HUES6 (cell line): ENCODE measurements around the gene TRMT112.
A peak's percentile ranks its signal among the peaks of the same experiment; 100 is the strongest.
"Not testable (repeated sequence)": the region's sequence is repeated elsewhere in the genome, so short reads cannot be mapped to it uniquely, and the experiment has no call there.

Experiments used
- H3K27ac ChIP-seq: 2 replicates; pipeline ENCODE4 v1.7.0; 2013; ENCODE audit warnings: low read depth, mild to moderate bottlenecking, low read length, inconsistent platforms
- H3K27me3 ChIP-seq: 2 replicates; pipeline ENCODE4 v1.6.1; 2013; ENCODE audit warnings: low read length; ENCODE audit not compliant: control insufficient read depth, insufficient read depth
- H3K36me3 ChIP-seq: 2 replicates; pipeline ENCODE4 v1.6.1; 2013; ENCODE audit warnings: low read length; ENCODE audit not compliant: control insufficient read depth, insufficient read depth
- H3K4me1 ChIP-seq: 2 replicates; pipeline ENCODE4 v1.6.1; 2013; ENCODE audit warnings: low read length; ENCODE audit not compliant: control insufficient read depth, insufficient read depth
- H3K4me3 ChIP-seq: 2 replicates; pipeline ENCODE4 v1.5.1; 2013; ENCODE audit warnings: low read depth, low read length
- H3K9ac ChIP-seq: one replicate; pipeline ENCODE4 v1.6.1; 2013; ENCODE audit warnings: mild to moderate bottlenecking, low read length
- H3K9me3 ChIP-seq: 2 replicates; pipeline ENCODE4 v1.6.1; 2013; ENCODE audit warnings: low read depth, low read length; ENCODE audit not compliant: control insufficient read depth, insufficient read depth

TRMT112 gene

DNA sequence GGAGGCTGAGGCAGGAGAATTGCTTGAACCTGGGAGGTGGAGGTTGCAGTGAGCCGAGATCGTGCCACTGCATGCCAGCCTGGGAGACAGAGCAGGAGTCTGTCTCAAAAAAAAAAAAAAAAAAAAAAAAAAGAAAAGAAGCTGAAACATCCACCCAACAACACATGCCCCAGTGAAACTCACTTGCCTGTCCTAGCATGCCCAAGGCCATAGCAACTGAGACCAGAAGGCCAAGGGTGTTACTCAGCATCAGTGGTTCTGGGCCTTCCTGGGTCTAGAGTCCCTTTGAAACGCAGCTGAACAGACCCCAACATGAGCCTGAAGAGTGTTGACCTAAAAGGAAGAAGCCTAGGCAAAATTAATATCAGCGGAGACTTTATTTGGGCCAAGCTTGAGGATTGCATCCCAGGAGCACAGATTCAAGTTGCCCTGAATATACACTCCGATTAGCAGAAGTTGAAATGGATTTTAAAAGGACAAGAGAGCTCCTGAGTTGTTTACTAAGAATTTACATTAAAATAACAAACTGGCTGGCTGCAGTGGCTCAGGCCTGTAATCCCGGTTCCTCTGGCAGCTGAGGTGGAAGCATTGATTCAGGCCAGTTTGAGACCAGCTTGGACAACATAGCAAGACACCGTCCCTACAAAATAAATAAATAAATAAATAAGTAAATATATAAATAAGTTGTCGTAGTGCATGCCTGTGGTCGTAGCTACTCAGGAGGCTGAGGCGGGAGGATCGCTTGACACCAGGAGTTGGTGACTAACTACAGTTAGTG, 7.5 kb upstream of the TRMT112 start:
- no peaks in the 10 kb centered on the region for H3K9me3 ChIP-seq
- H3K9ac ChIP-seq, result no peak overlapping the region
- peaks cover 24% of the 10 kb centered on the region; the same call in 1 of the 2 replicates for H3K4me1 ChIP-seq
- no peak overlapping the region for H3K4me3 ChIP-seq
- no peaks in the 10 kb centered on the region for H3K27me3 ChIP-seq
- no peak overlapping the region for H3K27ac ChIP-seq
- H3K36me3 ChIP-seq, result peaks cover 28% of the 10 kb centered on the region

DNA sequence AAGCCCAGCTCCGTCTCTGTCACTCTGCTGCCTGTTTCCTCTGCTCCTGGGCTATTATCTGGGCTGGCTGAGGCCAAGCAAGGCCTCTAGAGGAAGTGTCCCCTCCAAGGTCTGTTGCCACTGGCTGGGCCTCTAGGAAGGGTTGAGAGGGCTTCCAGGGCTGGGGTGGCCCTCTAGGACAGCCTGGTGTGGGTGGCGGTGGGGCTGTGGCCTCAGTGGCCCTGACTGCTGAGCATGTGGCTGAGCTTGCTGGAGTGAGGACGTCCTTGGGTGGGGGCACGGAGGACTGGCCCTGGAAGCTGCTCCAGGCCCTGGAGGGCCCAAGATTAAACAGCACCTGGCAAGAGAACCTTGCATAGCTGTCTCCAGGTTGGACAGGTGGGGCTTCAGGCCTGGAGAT, 6.6 kb upstream of the TRMT112 start:
- not testable (repeated sequence) for H3K27me3 ChIP-seq, H3K9ac ChIP-seq, H3K9me3 ChIP-seq, H3K4me3 ChIP-seq
- peak overlapping the region; percentile 46; the same call in 1 of the 2 replicates for H3K27ac ChIP-seq
- H3K36me3 ChIP-seq, result peaks cover 34% of the 10 kb centered on the region
- peaks cover 31% of the 10 kb centered on the region for H3K4me1 ChIP-seq

DNA sequence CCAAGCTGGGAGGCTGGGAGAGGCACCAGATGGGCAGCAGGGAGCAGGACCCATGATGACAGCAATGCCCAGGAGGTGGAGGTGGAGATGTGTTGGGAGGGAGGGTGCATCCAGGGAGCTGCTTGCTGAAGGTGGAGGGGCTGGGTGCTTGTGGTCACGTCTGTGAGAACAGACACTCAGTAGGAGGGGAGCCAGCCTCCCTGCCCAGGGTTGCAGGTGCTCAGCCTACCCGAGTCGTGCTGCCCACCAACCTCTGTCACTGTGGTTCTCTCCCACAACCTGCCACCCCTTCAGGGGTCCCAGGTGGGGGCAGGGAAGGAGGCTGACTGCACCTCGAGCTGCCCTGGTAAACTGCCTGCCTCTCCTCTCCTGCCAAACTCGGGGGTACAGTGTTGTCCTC, 6.0 kb upstream of the TRMT112 start:
- no peak overlapping the region for H3K27ac ChIP-seq
- H3K36me3 ChIP-seq, result peaks cover 34% of the 10 kb centered on the region
- no peak overlapping the region for H3K4me3 ChIP-seq
- no peak overlapping the region for H3K9ac ChIP-seq
- H3K9me3 ChIP-seq, result no peaks in the 10 kb centered on the region
- H3K4me1 ChIP-seq, result peaks cover 33% of the 10 kb centered on the region
- H3K27me3 ChIP-seq, result no peaks in the 10 kb centered on the region

DNA sequence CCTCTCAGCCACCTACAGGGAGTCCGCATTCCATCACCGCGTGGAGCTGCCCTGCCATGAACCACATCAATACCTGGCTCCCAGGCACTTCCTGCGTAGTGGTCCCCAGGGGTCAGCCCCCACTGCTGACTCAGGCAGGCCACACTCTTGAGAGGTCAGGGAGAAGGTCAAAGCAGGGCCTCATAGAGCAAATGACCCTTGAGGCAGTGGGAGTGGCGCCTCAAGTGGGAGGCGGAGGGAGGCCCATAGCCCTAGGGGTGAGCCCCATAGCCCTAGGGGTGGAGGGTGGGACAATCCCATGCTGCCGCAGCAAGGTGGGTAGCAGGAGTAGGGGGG, 5.5 kb upstream of the TRMT112 start:
- Histone ChIP-seq H3K27me3 (no peaks in the 10 kb centered on the region), H3K4me3 (no peak overlapping the region), H3K36me3 (peaks cover 34% of the 10 kb centered on the region), H3K4me1 (peaks cover 33% of the 10 kb centered on the region), H3K9me3 (no peaks in the 10 kb centered on the region), H3K27ac (no peak overlapping the region), H3K9ac (no peak overlapping the region)

DNA sequence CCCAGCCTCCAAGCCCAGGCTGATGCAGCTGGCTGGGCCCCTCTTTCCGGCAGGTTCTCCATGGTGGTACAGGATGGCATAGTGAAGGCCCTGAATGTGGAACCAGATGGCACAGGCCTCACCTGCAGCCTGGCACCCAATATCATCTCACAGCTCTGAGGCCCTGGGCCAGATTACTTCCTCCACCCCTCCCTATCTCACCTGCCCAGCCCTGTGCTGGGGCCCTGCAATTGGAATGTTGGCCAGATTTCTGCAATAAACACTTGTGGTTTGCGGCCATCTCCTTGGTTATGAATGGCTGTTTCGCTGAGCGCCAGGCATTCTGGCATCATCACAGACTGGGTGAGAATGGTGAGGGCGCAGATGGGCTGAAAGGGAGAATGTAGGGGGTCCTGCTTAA, 4.2 kb upstream of the TRMT112 start:
- Histone ChIP-seq H3K36me3 (peaks cover 34% of the 10 kb centered on the region), H3K27me3 (no peaks in the 10 kb centered on the region), H3K4me1 (peaks cover 33% of the 10 kb centered on the region), H3K9ac (no peak overlapping the region), H3K27ac (no peak overlapping the region), H3K4me3 (no peak overlapping the region), H3K9me3 (no peaks in the 10 kb centered on the region)

GRCh38 chr11:64321026-64321425, 3.7 kb upstream of the TRMT112 start:
- Histone ChIP-seq H3K4me3 (no peak overlapping the region), H3K9me3 (no peaks in the 10 kb centered on the region), H3K4me1 (peaks cover 33% of the 10 kb centered on the region), H3K36me3 (peaks cover 38% of the 10 kb centered on the region), H3K9ac (no peak overlapping the region), H3K27ac (no peak overlapping the region), H3K27me3 (no peaks in the 10 kb centered on the region)

DNA sequence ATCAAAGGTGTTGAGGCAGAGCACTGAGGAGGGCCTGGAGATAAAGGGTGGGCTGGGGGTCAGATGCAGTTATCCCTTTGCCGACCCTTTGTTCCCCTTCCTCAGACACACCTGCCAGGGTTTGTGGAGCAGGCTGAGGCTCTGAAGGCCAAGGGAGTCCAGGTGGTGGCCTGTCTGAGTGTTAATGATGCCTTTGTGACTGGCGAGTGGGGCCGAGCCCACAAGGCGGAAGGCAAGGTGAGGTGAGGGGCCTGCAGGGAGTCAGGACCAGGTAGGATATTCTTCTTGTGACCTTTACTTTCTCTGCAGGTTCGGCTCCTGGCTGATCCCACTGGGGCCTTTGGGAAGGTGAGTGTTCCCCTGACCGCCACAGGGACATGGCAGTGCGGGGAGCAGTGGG, 3.2 kb upstream of the TRMT112 start:
- peaks cover 39% of the 10 kb centered on the region for H3K36me3 ChIP-seq
- no peaks in the 10 kb centered on the region for H3K9me3 ChIP-seq
- H3K27me3 ChIP-seq, result no peaks in the 10 kb centered on the region
- no peak overlapping the region for H3K27ac ChIP-seq
- H3K9ac ChIP-seq, result no peak overlapping the region
- H3K4me1 ChIP-seq, result peaks cover 33% of the 10 kb centered on the region
- no peak overlapping the region for H3K4me3 ChIP-seq

GRCh38 chr11:64318766-64319761, 1.7 kb upstream of the TRMT112 start:
- peak overlapping the region; percentile 41; the same call in 1 of the 2 replicates for H3K27ac ChIP-seq
- H3K9me3 ChIP-seq, result no peaks in the 10 kb centered on the region
- peak overlapping the region; percentile 86 for H3K4me3 ChIP-seq
- H3K4me1 ChIP-seq, result peaks cover 26% of the 10 kb centered on the region
- no peaks in the 10 kb centered on the region for H3K27me3 ChIP-seq
- H3K9ac ChIP-seq, result peak overlapping the region; percentile 91
- peaks cover 54% of the 10 kb centered on the region for H3K36me3 ChIP-seq

DNA sequence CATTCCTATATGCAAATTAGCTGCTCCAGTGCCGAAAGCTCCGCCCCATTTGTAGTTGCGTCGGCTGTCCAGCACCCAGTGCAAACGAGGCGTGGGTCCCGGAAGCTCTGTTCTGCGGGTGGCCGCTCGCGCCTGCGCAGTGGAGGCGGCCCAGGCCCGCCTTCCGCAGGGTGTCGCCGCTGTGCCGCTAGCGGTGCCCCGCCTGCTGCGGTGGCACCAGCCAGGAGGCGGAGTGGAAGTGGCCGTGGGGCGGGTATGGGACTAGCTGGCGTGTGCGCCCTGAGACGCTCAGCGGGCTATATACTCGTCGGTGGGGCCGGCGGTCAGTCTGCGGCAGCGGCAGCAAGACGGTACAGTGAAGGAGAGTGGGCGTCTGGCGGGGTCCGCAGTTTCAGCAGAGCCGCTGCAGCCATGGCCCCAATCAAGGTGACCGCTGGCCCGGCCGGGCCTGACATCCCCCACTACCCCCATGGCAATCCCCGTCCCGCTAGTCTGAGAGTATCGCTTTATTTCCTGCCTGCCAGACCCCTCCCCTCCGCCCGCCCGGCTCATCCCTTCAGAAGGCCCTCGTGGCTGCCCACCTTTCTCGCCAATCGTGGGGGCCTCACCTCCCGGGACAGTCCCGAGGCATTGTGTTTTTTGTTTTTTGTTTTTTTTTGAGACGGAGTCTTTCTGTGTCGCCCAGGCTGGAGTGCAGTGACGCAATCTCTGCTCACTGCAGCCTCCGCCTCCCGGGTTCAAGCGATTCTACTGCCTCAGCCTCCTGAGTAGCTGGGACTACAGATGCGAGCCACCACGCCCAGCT, 804 bp upstream of the TRMT112 start, which contains the start of gene PRDX5:
Gene PRDX5, plus strand, starts transcription at position 161 of the 805 bp plus-strand sequence. Its CDS starts 95 bp downstream, at position 256.
- Histone ChIP-seq H3K9me3 (no peaks in the 10 kb centered on the region), H3K27me3 (no peaks in the 10 kb centered on the region), H3K4me3 (peak within 1 kb of the TSS; percentile 86), H3K9ac (peak within 1 kb of the TSS; percentile 91), H3K36me3 (peaks cover 57% of the 10 kb centered on the region), H3K27ac (peak within 1 kb of the TSS; percentile 96), H3K4me1 (peaks cover 18% of the 10 kb centered on the region)

GRCh38 chr11:64316672-64317324, 561 bp downstream of the TRMT112 start:
- H3K9me3 ChIP-seq, result no peaks in the 10 kb centered on the region
- H3K4me1 ChIP-seq, result peaks cover 9% of the 10 kb centered on the region
- peaks cover 53% of the 10 kb centered on the region for H3K36me3 ChIP-seq

More at GRCh38 chr11:64316672-64317324, 561 bp downstream of the TRMT112 start:
- Histone ChIP-seq H3K27ac (peak overlapping the region; percentile 91), H3K27me3 (no peaks in the 10 kb centered on the region), H3K9ac (peak overlapping the region; percentile 91), H3K4me3 (peak overlapping the region; percentile 86)
